Measurements from ENCODE around the gene SNX6. TPM values are rescaled to one million over a fixed set of nuclear protein-coding genes. Genes with fewer than 3 reads are reported as not detected.

The SNX6 gene
- polyA plus RNA-seq, 2 donors = 19.1 to 34.1 TPM

Other genes starting within 250 kb of the SNX6 start
- 10 to 100 TPM; 17.6 to 37.3 TPM for gene SPTSSA, start 167.9 kb downstream of the SNX6 start, polyA plus RNA-seq
- 10 to 100 TPM; 18.8 to 27.9 TPM for gene EAPP, start 90.4 kb downstream of the SNX6 start, polyA plus RNA-seq
- gene CFL2, start 84.4 kb upstream of the SNX6 start, polyA plus RNA-seq = 10 to 100 TPM in 1 of 2 donors, 1 to 10 TPM in 1; 7.9 to 14.4 TPM
- gene BAZ1A, start 245.2 kb upstream of the SNX6 start, polyA plus RNA-seq = 10 to 100 TPM; 18.5 to 18.9 TPM

Data from esophagus (tissue), 2 donors.